CD14-positive monocyte (primary cell): ENCODE data around the gene CHERP. TPM values are rescaled to one million over a fixed set of nuclear protein-coding genes. Genes with fewer than 3 reads are reported as not detected.
"Not testable (repeated sequence)": the region's sequence is repeated elsewhere in the genome, so short reads cannot be mapped to it uniquely, and the experiment has no call there.

ENCODE experiments used
- DNase-seq, 3 donors: peaks; one replicate each; pipeline ENCODE4 v3.0.0-alpha.2; 2011 to 2022
- H2AFZ ChIP-seq: 2 replicates; pipeline ENCODE4 v1.6.0; 2012; ENCODE audit warnings: mild to moderate bottlenecking, low read depth, low read length, inconsistent platforms; ENCODE audit not compliant: insufficient read depth, poor library complexity, severe bottlenecking
- H3K27ac ChIP-seq, 2 donors: 1 replicate in 1 of 2; 2 replicates in 1 of 2; pipeline ENCODE4 v1.5.1; 2012 to 2013; ENCODE audit warnings: low read length in 2 of 2, control low read depth in 1 of 2, inconsistent platforms in 1 of 2, low read depth in 1 of 2, mild to moderate bottlenecking in 1 of 2
- H3K27me3 ChIP-seq, 2 donors: one replicate each; pipeline versions ENCODE4 v1.6.0 to v1.6.1; 2011 to 2013; ENCODE audit warnings: low read length in 2 of 2; ENCODE audit not compliant: control insufficient read depth in 2 of 2, insufficient read depth in 2 of 2
- H3K36me3 ChIP-seq, 2 donors: replicated peaks in 1 of 2; 1 replicate in 1 of 2; 2 replicates in 1 of 2; pipeline versions ENCODE4 v1.5.1 to v1.6.1; 2012 to 2013; ENCODE audit warnings: low read length in 2 of 2, control low read depth in 1 of 2, inconsistent platforms in 1 of 2, mild to moderate bottlenecking in 1 of 2; ENCODE audit not compliant: insufficient read depth in 2 of 2, control insufficient read depth in 1 of 2
- H3K4me1 ChIP-seq, 2 donors: 1 replicate in 1 of 2; 2 replicates in 1 of 2; pipeline versions ENCODE4 v1.5.1 to v1.6.1; 2012 to 2013; ENCODE audit warnings: low read length in 2 of 2, control low read depth in 1 of 2, inconsistent platforms in 1 of 2, mild to moderate bottlenecking in 1 of 2, moderate library complexity in 1 of 2; ENCODE audit not compliant: insufficient read depth in 2 of 2, control insufficient read depth in 1 of 2
- H3K4me2 ChIP-seq: replicated peaks from 2 replicates; pipeline ENCODE3; 2012; ENCODE audit warnings: low read length, moderate library complexity, mild to moderate bottlenecking; ENCODE audit not compliant: poor library complexity, severe bottlenecking; ENCODE audit errors: extremely low read depth
- H3K4me3 ChIP-seq, 3 experiments: fragments of 200-600 bp in 1 of 3; sonication (generic) in 1 of 3; replicated peaks in 1 of 3; 1 replicate in 2 of 3; 2 replicates in 1 of 3; pipeline ENCODE4 v1.5.1; 2011 to 2013; ENCODE audit warnings: low read length in 3 of 3, mild to moderate bottlenecking in 3 of 3, control low read depth in 2 of 3, low read depth in 2 of 3, inconsistent platforms in 1 of 3, moderate library complexity in 1 of 3
- H3K79me2 ChIP-seq: 2 replicates; pipeline ENCODE4 v1.6.0; 2012; ENCODE audit warnings: mild to moderate bottlenecking, control low read depth, inconsistent platforms, low read length, moderate library complexity; ENCODE audit not compliant: insufficient read depth
- H3K9ac ChIP-seq: 2 replicates; pipeline ENCODE4 v1.6.0; 2017; ENCODE audit warnings: low read length, mild to moderate bottlenecking; ENCODE audit not compliant: insufficient read depth, poor library complexity, severe bottlenecking
- H3K9me3 ChIP-seq, 2 donors: replicated peaks in 1 of 2; 1 replicate in 1 of 2; 2 replicates in 1 of 2; pipeline versions ENCODE4 v1.5.1 to v1.6.1; 2012 to 2013; ENCODE audit warnings: low read length in 2 of 2, control low read depth in 1 of 2; ENCODE audit not compliant: control insufficient read depth in 1 of 2, insufficient read depth in 1 of 2
- H4K20me1 ChIP-seq: 2 replicates; pipeline ENCODE4 v1.6.0; 2012; ENCODE audit warnings: mild to moderate bottlenecking, low read length, control low read depth, moderate library complexity; ENCODE audit not compliant: insufficient read depth
- H3K27ac Mint-ChIP-seq, 7 donors: one replicate each; pipeline ENCODE4 v1.8.0; 2020; ENCODE audit warnings: mild to moderate bottlenecking in 7 of 7, mixed read lengths in 7 of 7, moderate library complexity in 6 of 7, inconsistent platforms in 2 of 7
- H3K27me3 Mint-ChIP-seq, 3 donors: one replicate each; pipeline ENCODE4 v1.8.0; 2021 to 2022; ENCODE audit warnings: low read depth in 3 of 3, mild to moderate bottlenecking in 3 of 3, mixed read lengths in 3 of 3, moderate library complexity in 3 of 3, inconsistent platforms in 1 of 3
- H3K36me3 Mint-ChIP-seq, 2 donors: one replicate each; pipeline ENCODE4 v1.8.0; 2020; ENCODE audit warnings: mixed read lengths in 2 of 2, inconsistent platforms in 1 of 2, mild to moderate bottlenecking in 1 of 2
- H3K4me1 Mint-ChIP-seq: one replicate; pipeline ENCODE4 v1.8.0; 2020; ENCODE audit warnings: mild to moderate bottlenecking, mixed read lengths
- H3K4me3 Mint-ChIP-seq, 2 donors: one replicate each; pipeline ENCODE4 v1.8.0; 2020; ENCODE audit warnings: mild to moderate bottlenecking in 2 of 2, mixed read lengths in 2 of 2, moderate library complexity in 1 of 2
- H3K9me3 Mint-ChIP-seq, 7 donors: one replicate each; pipeline ENCODE4 v1.8.0; 2020 to 2022; ENCODE audit warnings: mixed read lengths in 7 of 7, mild to moderate bottlenecking in 6 of 7, moderate library complexity in 6 of 7, inconsistent platforms in 2 of 7
- CTCF ChIP-seq: fragments of 200-600 bp; IDR thresholded peaks from one replicate; pipeline ENCODE4 v1.8.0; 2022; ENCODE audit warnings: antibody characterized with exemption, mild to moderate bottlenecking
- WGBS: methylation state at CpG from one replicate; pipeline ENCODE4 v1.1.5; 2013; ENCODE audit warnings: missing lambda C conversion rate; ENCODE audit not compliant: insufficient coverage; 5-methylcytosine and 5-hydroxymethylcytosine counted together
- intact Hi-C, 2 donors: fragments of 100-400 bp; cut with micrococcal nuclease; formaldehyde crosslinking; loops; one replicate each; pipeline versions ENCODE4 v1.15.0 to v1.15.1; 2023
- polyA plus RNA-seq, 3 donors: library from polyadenylated mRNA; depleted of rRNA in 1 of 3; unstranded in 2 of 3; stranded (reverse) in 1 of 3; fragments of 300-500 nt in 2 of 3; fragments of >200 nt in 1 of 3; fragmentation: Illumina TruSeq in 2 of 3; gene quantifications; 1 replicate in 2 of 3; 2 replicates in 1 of 3; pipeline ENCODE4 v1.2.3, GENCODE V29; 2012 to 2021

The CHERP gene
- polyA plus RNA-seq, 3 donors = 3.2 to 18.8 (median 5.3) TPM

- peaks cover 10 to 14% of the 10 kb centered on the region in 2 donors for H3K4me1 ChIP-seq
- TF ChIP-seq CTCF = no peak
These were observed 46.1 kb downstream of the CHERP start, which contains the start of the genes C19orf44 and CALR3 for GRCh38 chr19:16495982-16496612. TSS of gene C19orf44 (plus strand) at chr19:16496394. CDS start at chr19:16500793, 4,399 bp downstream. TSS of gene CALR3 (minus strand) at chr19:16496167. CDS start at chr19:16496129, 38 bp downstream.

GRCh38 chr19:16486476-16486875, 55.8 kb downstream of the CHERP start:
- H3K4me1 ChIP-seq, DNase-seq, H3K9me3 Mint-ChIP-seq, H3K4me3 ChIP-seq, H3K27ac ChIP-seq, H3K36me3 ChIP-seq, H3K27me3 ChIP-seq, H3K79me2 ChIP-seq, H3K27me3 Mint-ChIP-seq, H3K36me3 Mint-ChIP-seq, H3K4me3 Mint-ChIP-seq, H4K20me1 ChIP-seq, H3K4me1 Mint-ChIP-seq, intact Hi-C loops, H2AFZ ChIP-seq, H3K9ac ChIP-seq, H3K27ac Mint-ChIP-seq, H3K4me2 ChIP-seq, H3K9me3 ChIP-seq: not testable (repeated sequence)
- WGBS = no CpG with 5 or more reads among the region's 4 CpGs

More at GRCh38 chr19:16495982-16496612, 46.1 kb downstream of the CHERP start, which contains the start of the genes C19orf44 and CALR3:
- H3K9me3 ChIP-seq = no peaks in the 10 kb centered on the region
- H3K4me1 Mint-ChIP-seq = peaks cover 10% of the 10 kb centered on the region
- no peaks in the 10 kb centered on the region for H4K20me1 ChIP-seq
- intact Hi-C loops = loop anchor here (2.0 to 5.0 kb wide), 3 partner anchors 23 to 49 kb away; partner anchors contain the start of gene CHERP (in 2 of the 2)
- H3K4me3 ChIP-seq = peak within 1 kb of the TSS; percentile 63 to 80 (median 71)
- H3K9me3 Mint-ChIP-seq = no peaks in the 10 kb centered on the region
- peak within 1 kb of the TSS in 6 of 7 donors; percentile 60 to 85 (median 76) for H3K27ac Mint-ChIP-seq
- H3K79me2 ChIP-seq = no peaks in the 10 kb centered on the region
- peak; percentile 97 to 99 (median 97) for DNase-seq
- H3K27me3 Mint-ChIP-seq = peaks cover 0 to 1% (median 1%) of the 10 kb centered on the region in 3 donors
- H3K9ac ChIP-seq = peak within 1 kb of the TSS; percentile 54
- no peaks in the 10 kb centered on the region for H3K36me3 Mint-ChIP-seq
- 0% methylated on average over 47 of the region's 52 CpGs for WGBS
- no peaks in the 10 kb centered on the region for H3K36me3 ChIP-seq
- H3K4me2 ChIP-seq = peak within 1 kb of the TSS; percentile 75
- H2AFZ ChIP-seq = peak within 1 kb of the TSS; percentile 96
- peak within 1 kb of the TSS; percentile 87 to 91 for H3K4me3 Mint-ChIP-seq
- peak within 1 kb of the TSS in 1 of 2 donors; percentile 58 for H3K27ac ChIP-seq
- H3K27me3 ChIP-seq = no peaks in the 10 kb centered on the region
